Measurements from ENCODE around the gene ZBTB12. TPM values are rescaled to one million over a fixed set of nuclear protein-coding genes. Genes with fewer than 3 reads are reported as not detected.
"Not testable (repeated sequence)": the region's sequence is repeated elsewhere in the genome, so short reads cannot be mapped to it uniquely, and the experiment has no call there.

ZBTB12 gene
- total and polyA plus RNA-seq, 4 donors: 1.2 to 4.9 (median 2.6) TPM

GRCh38 chr6:31861919-31862343, 40.0 kb downstream of the ZBTB12 start:
- no peak overlapping the region for H3K27ac ChIP-seq (ENCODE audit: low read depth in 1 of 2, low read length in 2 of 2)
- ATAC-seq (ENCODE audit: low FRiP score) (no peak), DNase-seq (no peak)
- peak overlapping the region; percentile 39 to 48 for H3K4me3 ChIP-seq (ENCODE audit: low read length in 2 of 2)
- WGBS, 2 donors: 39 to 40% methylated on average over 17 of the region's 17 CpGs
- H3K27me3 ChIP-seq (ENCODE audit: control insufficient read depth in 1 of 2, insufficient read depth in 2 of 2, low read length in 1 of 2): no peaks in the 10 kb centered on the region
- intact Hi-C loops (cut with DNase I): loop anchor here in 1 of 2 donors (2.0 to 10.0 kb wide), 2 partner anchors 27 to 177 kb away; partner anchors contain the start of gene LY6G5C
- peaks cover 0 to 2% of the 10 kb centered on the region in 2 donors for H3K36me3 ChIP-seq (ENCODE audit: control insufficient read depth in 1 of 2, insufficient read depth in 2 of 2, low read length in 1 of 2)
- H3K4me1 ChIP-seq (ENCODE audit: control insufficient read depth in 1 of 2, insufficient read depth in 2 of 2, low read length in 2 of 2): no peaks in the 10 kb centered on the region
- H3K9me3 ChIP-seq (ENCODE audit: control insufficient read depth, low read length): no peaks in the 10 kb centered on the region

GRCh38 chr6:31861150-31861549, 40.7 kb downstream of the ZBTB12 start:
- intact Hi-C loops (cut with DNase I): loop anchor here in 1 of 2 donors (10.0 kb wide), 1 partner anchor 176 kb away; the partner anchor contains the start of gene LY6G5C
- ATAC-seq (ENCODE audit: low FRiP score) (no peak), DNase-seq (no peak)
- no peaks in the 10 kb centered on the region for H3K27me3 ChIP-seq (ENCODE audit: control insufficient read depth in 1 of 2, insufficient read depth in 2 of 2, low read length in 1 of 2)
- peaks cover 0 to 2% of the 10 kb centered on the region in 2 donors for H3K36me3 ChIP-seq (ENCODE audit: control insufficient read depth in 1 of 2, insufficient read depth in 2 of 2, low read length in 1 of 2)
- no peak overlapping the region for H3K4me3 ChIP-seq (ENCODE audit: low read length in 2 of 2)
- 92% methylated on average over 7 of the region's 7 CpGs for WGBS, 2 donors
- no peaks in the 10 kb centered on the region for H3K4me1 ChIP-seq (ENCODE audit: control insufficient read depth in 1 of 2, insufficient read depth in 2 of 2, low read length in 2 of 2)
- H3K9me3 ChIP-seq (ENCODE audit: control insufficient read depth, low read length): no peaks in the 10 kb centered on the region
- H3K27ac ChIP-seq (ENCODE audit: low read depth in 1 of 2, low read length in 2 of 2): no peak overlapping the region

GRCh38 chr6:31860349-31860748, 41.5 kb downstream of the ZBTB12 start:
- no peak for ATAC-seq (ENCODE audit: low FRiP score)
- no peaks in the 10 kb centered on the region for H3K27me3 ChIP-seq (ENCODE audit: control insufficient read depth in 1 of 2, insufficient read depth in 2 of 2, low read length in 1 of 2)
- H3K4me3 ChIP-seq (ENCODE audit: low read length in 2 of 2): no peak overlapping the region
- peaks cover 0 to 2% of the 10 kb centered on the region in 2 donors for H3K36me3 ChIP-seq (ENCODE audit: control insufficient read depth in 1 of 2, insufficient read depth in 2 of 2, low read length in 1 of 2)
- whole genome bisulfite sequencing, 2 donors: 91 to 94% methylated on average over 13 of the region's 13 CpGs
- H3K27ac ChIP-seq (ENCODE audit: low read depth in 1 of 2, low read length in 2 of 2): no peak overlapping the region
- intact Hi-C loops (cut with DNase I): loop anchor here in 1 of 2 donors (10.0 kb wide), 1 partner anchor 176 kb away; the partner anchor contains the start of gene LY6G5C
- no peaks in the 10 kb centered on the region for H3K4me1 ChIP-seq (ENCODE audit: control insufficient read depth in 1 of 2, insufficient read depth in 2 of 2, low read length in 2 of 2)
- DNase-seq: no peak
- no peaks in the 10 kb centered on the region for H3K9me3 ChIP-seq (ENCODE audit: control insufficient read depth, low read length)

- DNase-seq (no peak), ATAC-seq (ENCODE audit: low FRiP score) (no peak)
- Histone ChIP-seq H3K27ac (ENCODE audit: low read depth in 1 of 2, low read length in 2 of 2) (no peak overlapping the region), H3K36me3 (ENCODE audit: control insufficient read depth in 1 of 2, insufficient read depth in 2 of 2, low read length in 1 of 2) (peaks cover 0 to 2% of the 10 kb centered on the region in 2 donors), H3K4me1 (ENCODE audit: control insufficient read depth in 1 of 2, insufficient read depth in 2 of 2, low read length in 2 of 2) (no peaks in the 10 kb centered on the region), H3K27me3 (ENCODE audit: control insufficient read depth in 1 of 2, insufficient read depth in 2 of 2, low read length in 1 of 2) (no peaks in the 10 kb centered on the region), H3K4me3 (ENCODE audit: low read length in 2 of 2) (no peak overlapping the region), H3K9me3 (ENCODE audit: control insufficient read depth, low read length) (no peaks in the 10 kb centered on the region)
- 90 to 93% methylated on average over 11 of the region's 11 CpGs for WGBS, 2 donors
- intact Hi-C loops (cut with DNase I): loop anchor here in 1 of 2 donors (10.0 kb wide), 1 partner anchor 175 kb away; the partner anchor contains the start of gene LY6G5C
Observed at GRCh38 chr6:31859923-31860322, 42.0 kb downstream of the ZBTB12 start.

GRCh38 chr6:31858707-31859106, 43.2 kb downstream of the ZBTB12 start:
- intact Hi-C loops (cut with DNase I): no loop called here
- WGBS, 2 donors: 94 to 95% methylated on average over 8 of the region's 8 CpGs
- H3K9me3 ChIP-seq (ENCODE audit: control insufficient read depth, low read length): no peaks in the 10 kb centered on the region
- no peaks in the 10 kb centered on the region for H3K4me1 ChIP-seq (ENCODE audit: control insufficient read depth in 1 of 2, insufficient read depth in 2 of 2, low read length in 2 of 2)
- ATAC-seq (ENCODE audit: low FRiP score) (no peak), DNase-seq (no peak)
- H3K4me3 ChIP-seq (ENCODE audit: low read length in 2 of 2): no peak overlapping the region
- no peaks in the 10 kb centered on the region for H3K27me3 ChIP-seq (ENCODE audit: control insufficient read depth in 1 of 2, insufficient read depth in 2 of 2, low read length in 1 of 2)
- peaks cover 0 to 2% of the 10 kb centered on the region in 2 donors for H3K36me3 ChIP-seq (ENCODE audit: control insufficient read depth in 1 of 2, insufficient read depth in 2 of 2, low read length in 1 of 2)
- no peak overlapping the region for H3K27ac ChIP-seq (ENCODE audit: low read depth in 1 of 2, low read length in 2 of 2)

GRCh38 chr6:31857774-31858173, 44.1 kb downstream of the ZBTB12 start:
- ATAC-seq (ENCODE audit: low FRiP score); H3K36me3 ChIP-seq (ENCODE audit: control insufficient read depth in 1 of 2, insufficient read depth in 2 of 2, low read length in 1 of 2); DNase-seq; H3K4me3 ChIP-seq (ENCODE audit: low read length in 2 of 2); intact Hi-C loops (cut with DNase I); H3K9me3 ChIP-seq (ENCODE audit: control insufficient read depth, low read length); H3K4me1 ChIP-seq (ENCODE audit: control insufficient read depth in 1 of 2, insufficient read depth in 2 of 2, low read length in 2 of 2); H3K27ac ChIP-seq (ENCODE audit: low read depth in 1 of 2, low read length in 2 of 2); H3K27me3 ChIP-seq (ENCODE audit: control insufficient read depth in 1 of 2, insufficient read depth in 2 of 2, low read length in 1 of 2): not testable (repeated sequence)
- WGBS, 2 donors: 87 to 88% methylated on average over 8 of the region's 8 CpGs

- H3K9me3 ChIP-seq (ENCODE audit: control insufficient read depth, low read length); H3K4me1 ChIP-seq (ENCODE audit: control insufficient read depth in 1 of 2, insufficient read depth in 2 of 2, low read length in 2 of 2); H3K36me3 ChIP-seq (ENCODE audit: control insufficient read depth in 1 of 2, insufficient read depth in 2 of 2, low read length in 1 of 2); ATAC-seq (ENCODE audit: low FRiP score); H3K27ac ChIP-seq (ENCODE audit: low read depth in 1 of 2, low read length in 2 of 2); intact Hi-C loops (cut with DNase I); H3K27me3 ChIP-seq (ENCODE audit: control insufficient read depth in 1 of 2, insufficient read depth in 2 of 2, low read length in 1 of 2); H3K4me3 ChIP-seq (ENCODE audit: low read length in 2 of 2); DNase-seq: not testable (repeated sequence)
- 88 to 89% methylated on average over 30 to 35 of the region's 35 CpGs for WGBS, 2 donors
Observed at GRCh38 chr6:31851980-31852718, 49.7 kb downstream of the ZBTB12 start.

- 34% methylated on average over 2 of the region's 2 CpGs for WGBS, 2 donors
- H3K4me3 ChIP-seq (ENCODE audit: low read length in 2 of 2): no peak overlapping the region
- H3K27ac ChIP-seq (ENCODE audit: low read depth in 1 of 2, low read length in 2 of 2): no peak overlapping the region
- no peak for ATAC-seq (ENCODE audit: low FRiP score)
- intact Hi-C loops (cut with DNase I): no loop called here
- H3K27me3 ChIP-seq (ENCODE audit: control insufficient read depth in 1 of 2, insufficient read depth in 2 of 2, low read length in 1 of 2): no peaks in the 10 kb centered on the region
- H3K36me3 ChIP-seq (ENCODE audit: control insufficient read depth in 1 of 2, insufficient read depth in 2 of 2, low read length in 1 of 2): no peaks in the 10 kb centered on the region
- no peaks in the 10 kb centered on the region for H3K9me3 ChIP-seq (ENCODE audit: control insufficient read depth, low read length)
- DNase-seq: no peak
- no peaks in the 10 kb centered on the region for H3K4me1 ChIP-seq (ENCODE audit: control insufficient read depth in 1 of 2, insufficient read depth in 2 of 2, low read length in 2 of 2)
Observed at GRCh38 chr6:31851485-31851832, 50.4 kb downstream of the ZBTB12 start.

All from aorta (tissue), 5 donors.